Gastroesophageal sphincter (tissue), 4 donors: ENCODE data around the gene TSC22D2. TPM values are rescaled to one million over a fixed set of nuclear protein-coding genes. Genes with fewer than 3 reads are reported as not detected.

Experiments used
- ATAC-seq: fragments of 150-250 bp; one replicate; pipeline ENCODE4 v1.9.1; 2016; ENCODE audit warnings: mild to moderate bottlenecking, moderate library complexity
- H3K27ac ChIP-seq, 4 donors: fragments of 200-600 bp; sonication (generic) in 3 of 4; 1 replicate in 3 of 4; 2 replicates in 1 of 4; pipeline ENCODE4 v1.5.1; 2016 to 2019
- H3K27me3 ChIP-seq: fragments of 200-600 bp; sonication (generic); one replicate; pipeline ENCODE4 v1.5.1; 2019
- H3K36me3 ChIP-seq, 2 donors: fragments of 200-600 bp; sonication (generic); one replicate each; pipeline ENCODE4 v1.5.1; 2019; ENCODE audit warnings: control low read depth in 1 of 2
- H3K4me1 ChIP-seq, 3 donors: fragments of 200-600 bp; sonication (generic); 1 replicate in 2 of 3; 2 replicates in 1 of 3; pipeline ENCODE4 v1.5.1; 2016 to 2019; ENCODE audit warnings: control low read depth in 2 of 3
- H3K4me3 ChIP-seq, 2 donors: fragments of 200-600 bp; sonication (generic); one replicate each; pipeline ENCODE4 v1.5.1; 2019; ENCODE audit warnings: mild to moderate bottlenecking in 1 of 2, moderate library complexity in 1 of 2
- H3K9me3 ChIP-seq, 3 donors: fragments of 200-600 bp; sonication (generic); one replicate each; pipeline ENCODE4 v1.5.1; 2017 to 2019; ENCODE audit warnings: control low read depth in 2 of 3
- CTCF ChIP-seq, 4 experiments: fragments of 200-600 bp in 2 of 4; fragments of 450-650 bp in 2 of 4; sonication (generic) in 1 of 4; IDR thresholded peaks; one replicate each; pipeline ENCODE4 v1.5.1; 2017 to 2019; ENCODE audit warnings: antibody characterized with exemption in 4 of 4, mild to moderate bottlenecking in 2 of 4, moderate library complexity in 2 of 4
- EP300 ChIP-seq: sonication (generic); formaldehyde crosslinking; IDR thresholded peaks from one replicate; pipeline ENCODE4 v1.6.1; 2017; ENCODE audit warnings: antibody characterized with exemption, mild to moderate bottlenecking
- POLR2A ChIP-seq, 2 donors: fragments of 450-650 bp; IDR thresholded peaks; one replicate each; pipeline ENCODE4 v1.6.1; 2017; ENCODE audit warnings: antibody characterized with exemption in 2 of 2, mild to moderate bottlenecking in 2 of 2, moderate library complexity in 1 of 2
- POLR2AphosphoS5 ChIP-seq: sonication (generic); formaldehyde crosslinking; IDR thresholded peaks from one replicate; pipeline ENCODE4 v1.6.1; 2017; ENCODE audit warnings: antibody characterized with exemption
- WGBS, 2 donors: methylation state at CpG; one replicate each; pipeline ENCODE4 v1.1.5; 2018; ENCODE audit warnings: low coverage in 1 of 2; 5-methylcytosine and 5-hydroxymethylcytosine counted together
- total RNA-seq, 4 donors: library from RNA; depleted of rRNA; stranded (reverse); fragments of >200 nt; gene quantifications; one replicate each; pipeline ENCODE4 v1.1.0, GENCODE V29; 2016

The TSC22D2 gene
- total RNA-seq, 4 donors from 2014 or later: 15.4 to 30.0 (median 26.0) TPM

- peak overlapping the region; percentile 74 to 90 for H3K4me3 ChIP-seq
- peak overlapping the region; percentile 95 to 100 (median 99) for H3K27ac ChIP-seq
- no CpG with 5 or more reads among the region's 72 CpGs for WGBS, 2 donors
- H3K4me1 ChIP-seq: peaks cover 1 to 38% (median 4%) of the 10 kb centered on the region in 3 donors
- TF ChIP-seq POLR2A (IDR thresholded peaks at IDR 0.05): peak; percentile 59 to 62
- no peak for TF ChIP-seq EP300
- TF ChIP-seq POLR2AphosphoS5: peak; percentile 70
- TF ChIP-seq CTCF (IDR thresholded peaks at IDR 0.05): peak; percentile 40 to 85 (median 62)
- no peaks in the 10 kb centered on the region for H3K36me3 ChIP-seq
- H3K9me3 ChIP-seq: no peaks in the 10 kb centered on the region
- no peaks in the 10 kb centered on the region for H3K27me3 ChIP-seq
- peak; percentile 49 for ATAC-seq
These were observed 1.6 kb downstream of the TSC22D2 start for GRCh38 chr3:150409512-150410310.

DNA sequence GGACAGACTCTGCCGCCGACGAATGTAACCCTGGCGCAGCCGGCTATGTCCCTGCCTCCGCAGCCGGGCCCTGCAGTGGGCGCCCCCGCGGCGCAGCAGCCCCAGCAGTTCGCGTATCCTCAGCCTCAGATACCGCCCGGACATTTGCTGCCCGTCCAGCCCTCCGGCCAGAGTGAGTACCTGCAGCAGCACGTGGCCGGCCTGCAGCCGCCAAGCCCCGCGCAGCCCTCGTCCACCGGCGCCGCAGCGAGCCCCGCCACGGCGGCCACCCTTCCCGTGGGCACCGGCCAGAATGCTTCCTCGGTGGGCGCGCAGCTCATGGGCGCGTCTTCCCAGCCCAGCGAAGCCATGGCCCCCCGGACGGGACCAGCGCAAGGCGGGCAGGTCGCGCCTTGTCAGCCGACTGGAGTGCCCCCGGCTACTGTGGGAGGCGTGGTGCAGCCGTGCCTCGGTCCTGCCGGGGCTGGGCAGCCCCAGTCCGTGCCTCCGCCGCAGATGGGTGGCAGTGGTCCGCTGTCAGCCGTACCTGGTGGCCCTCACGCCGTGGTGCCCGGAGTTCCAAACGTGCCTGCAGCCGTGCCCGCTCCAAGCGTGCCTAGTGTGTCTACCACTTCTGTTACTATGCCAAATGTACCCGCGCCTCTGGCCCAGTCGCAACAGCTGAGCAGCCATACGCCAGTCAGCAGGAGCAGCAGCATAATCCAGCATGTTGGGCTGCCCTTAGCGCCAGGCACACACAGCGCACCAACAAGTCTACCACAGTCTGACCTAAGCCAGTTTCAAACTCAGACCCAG lies 2.4 kb downstream of the TSC22D2 start:
- TF ChIP-seq POLR2AphosphoS5 (no peak), CTCF (IDR thresholded peaks at IDR 0.05) (peak in 1 of 4 experiments; percentile 5)
- Histone ChIP-seq H3K27me3 (no peaks in the 10 kb centered on the region), H3K9me3 (no peaks in the 10 kb centered on the region), H3K4me1 (peaks cover 6 to 46% (median 9%) of the 10 kb centered on the region in 3 donors), H3K36me3 (no peaks in the 10 kb centered on the region), H3K4me3 (peak overlapping the region; percentile 74 to 90), H3K27ac (peak overlapping the region; percentile 95 to 100 (median 99))
- 0% methylated on average over 2 of the region's 68 CpGs; no CpG with 5 or more reads in 1 of the 2 donors for WGBS, 2 donors
- ATAC-seq: peak; percentile 0

DNA sequence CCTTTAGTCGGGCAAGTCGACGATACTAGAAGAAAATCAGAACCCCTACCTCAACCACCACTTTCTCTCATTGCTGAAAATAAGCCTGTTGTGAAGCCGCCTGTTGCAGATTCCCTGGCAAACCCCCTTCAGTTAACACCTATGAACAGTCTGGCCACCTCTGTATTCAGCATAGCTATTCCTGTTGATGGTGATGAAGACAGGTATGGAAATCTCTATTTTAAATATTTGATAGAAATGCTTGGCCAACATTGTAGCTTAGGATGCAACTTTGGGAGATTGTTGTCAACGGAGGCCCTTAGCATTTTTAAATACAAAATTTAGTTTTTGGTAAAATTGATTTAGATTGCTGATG lies 3.0 kb downstream of the TSC22D2 start:
- Histone ChIP-seq H3K36me3 (no peaks in the 10 kb centered on the region), H3K27ac (peak overlapping the region in 3 of 4 donors; percentile 98 to 100 (median 100)), H3K4me1 (peaks cover 11 to 52% (median 13%) of the 10 kb centered on the region in 3 donors), H3K27me3 (no peaks in the 10 kb centered on the region), H3K4me3 (peak overlapping the region; percentile 74 to 90), H3K9me3 (no peaks in the 10 kb centered on the region)
- 0% methylated on average over 5 of the region's 5 CpGs for WGBS, 2 donors
- no peak for TF ChIP-seq CTCF (IDR thresholded peaks at IDR 0.05)
- no peak for TF ChIP-seq POLR2A (IDR thresholded peaks at IDR 0.05)
- TF ChIP-seq EP300: no peak
- TF ChIP-seq POLR2AphosphoS5: no peak
- no peak for ATAC-seq

DNA sequence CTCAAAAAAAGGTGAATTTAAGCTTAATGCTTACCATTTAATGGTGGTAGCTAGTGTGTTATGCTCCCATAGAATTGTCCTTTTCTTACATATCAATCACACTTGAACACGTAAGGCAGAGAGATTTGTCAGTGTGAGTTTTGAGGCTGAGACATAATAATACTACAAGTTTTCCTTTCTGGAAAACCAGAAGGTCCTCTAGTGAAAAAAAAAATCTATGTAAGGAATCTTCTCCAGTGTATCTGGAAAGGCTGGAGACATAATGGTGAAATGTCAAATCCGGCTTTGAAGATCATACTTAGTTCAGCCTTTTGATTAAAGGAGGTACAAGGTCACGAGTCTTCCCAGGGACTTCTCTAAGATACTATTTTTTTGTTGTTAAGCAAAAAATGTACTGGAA lies 3.4 kb downstream of the TSC22D2 start:
- Histone ChIP-seq H3K36me3 (no peaks in the 10 kb centered on the region), H3K4me3 (peak overlapping the region; percentile 74 to 90), H3K4me1 (peaks cover 11 to 55% (median 17%) of the 10 kb centered on the region in 3 donors), H3K27ac (peak overlapping the region in 3 of 4 donors; percentile 98 to 100 (median 100)), H3K27me3 (no peaks in the 10 kb centered on the region), H3K9me3 (no peaks in the 10 kb centered on the region)
- ATAC-seq: no peak
- TF ChIP-seq POLR2A (IDR thresholded peaks at IDR 0.05) (no peak), CTCF (IDR thresholded peaks at IDR 0.05) (no peak), EP300 (no peak), POLR2AphosphoS5 (no peak)
- WGBS, 2 donors: 0 to 2% methylated on average over 3 of the region's 3 CpGs
